HG02678 (cell line): ENCODE data around the gene IL7R.
"Not testable (repeated sequence)": the region's sequence is repeated elsewhere in the genome, so short reads cannot be mapped to it uniquely, and the experiment has no call there.

Experiments
- ATAC-seq: cut with Tn5 transposase; IDR thresholded peaks from one replicate; pipeline ENCODE4 v1.9.1; 2021; ENCODE audit warnings: mild to moderate bottlenecking, moderate library complexity; ENCODE audit not compliant: unreplicated experiment

The IL7R gene

GRCh38 chr5:35870605-35871004 lies 13.9 kb downstream of the IL7R start:
- ATAC-seq, result no peak

GRCh38 chr5:35876454-35876853 lies 19.8 kb downstream of the IL7R start:
- no peak for ATAC-seq

- ATAC-seq, result no peak
Measured at GRCh38 chr5:35876922-35877321, 20.2 kb downstream of the IL7R start.

- ATAC-seq, result no peak
Measured at GRCh38 chr5:35877655-35878054, 21.0 kb downstream of the IL7R start.

- no peak for ATAC-seq
Measured at GRCh38 chr5:35878079-35878478, 21.4 kb downstream of the IL7R start.

- ATAC-seq, result no peak
Measured at GRCh38 chr5:35879096-35879495, 22.4 kb downstream of the IL7R start.

GRCh38 chr5:35879649-35880048 lies 23.0 kb downstream of the IL7R start:
- ATAC-seq, result no peak

GRCh38 chr5:35880156-35880555 lies 23.5 kb downstream of the IL7R start:
- ATAC-seq, result no peak

- no peak for ATAC-seq
Measured at GRCh38 chr5:35881758-35882157, 25.1 kb downstream of the IL7R start.

GRCh38 chr5:35884191-35884769 lies 27.6 kb downstream of the IL7R start:
- ATAC-seq, result no peak

- ATAC-seq, result no peak
Measured at GRCh38 chr5:35884773-35885172, 28.1 kb downstream of the IL7R start.

- ATAC-seq, result no peak
Measured at GRCh38 chr5:35886381-35886780, 29.7 kb downstream of the IL7R start.

- ATAC-seq, result no peak
Measured at GRCh38 chr5:35887321-35888100, 30.8 kb downstream of the IL7R start.

- no peak for ATAC-seq
Measured at GRCh38 chr5:35890021-35891020, 33.6 kb downstream of the IL7R start.

GRCh38 chr5:35892799-35893198 lies 36.1 kb downstream of the IL7R start:
- not testable (repeated sequence) for ATAC-seq

GRCh38 chr5:35894131-35894530 lies 37.4 kb downstream of the IL7R start:
- no peak for ATAC-seq

- ATAC-seq, result no peak
Measured at GRCh38 chr5:35898952-35899660, 42.4 kb downstream of the IL7R start.

GRCh38 chr5:35899800-35900199 lies 43.1 kb downstream of the IL7R start:
- ATAC-seq, result no peak

- ATAC-seq, result no peak
Measured at GRCh38 chr5:35900972-35901695, 44.4 kb downstream of the IL7R start.

GRCh38 chr5:35902046-35902672 lies 45.5 kb downstream of the IL7R start:
- ATAC-seq, result peak; percentile 46
